Activated T-helper 1 cell treated with anti-CD3 and anti-CD28 coated beads, Interleukin-2, amount 50 U/mL, for 16 hours (primary cell): ENCODE data around the gene MCF2L2.
"Not testable (repeated sequence)": the region's sequence is repeated elsewhere in the genome, so short reads cannot be mapped to it uniquely, and the experiment has no call there.

Experiments
- DNase-seq, 2 donors: peaks; one replicate each; pipeline ENCODE4 v3.0.0-alpha.2; 2020; ENCODE audit warnings: low read depth in 1 of 2, low spot score in 1 of 2

MCF2L2 gene

GRCh38 chr3:183443395-183444385 lies 15.3 kb upstream of the MCF2L2 start:
- DNase-seq: no peak

GRCh38 chr3:183442994-183443393 lies 14.6 kb upstream of the MCF2L2 start:
- DNase-seq: no peak

DNA sequence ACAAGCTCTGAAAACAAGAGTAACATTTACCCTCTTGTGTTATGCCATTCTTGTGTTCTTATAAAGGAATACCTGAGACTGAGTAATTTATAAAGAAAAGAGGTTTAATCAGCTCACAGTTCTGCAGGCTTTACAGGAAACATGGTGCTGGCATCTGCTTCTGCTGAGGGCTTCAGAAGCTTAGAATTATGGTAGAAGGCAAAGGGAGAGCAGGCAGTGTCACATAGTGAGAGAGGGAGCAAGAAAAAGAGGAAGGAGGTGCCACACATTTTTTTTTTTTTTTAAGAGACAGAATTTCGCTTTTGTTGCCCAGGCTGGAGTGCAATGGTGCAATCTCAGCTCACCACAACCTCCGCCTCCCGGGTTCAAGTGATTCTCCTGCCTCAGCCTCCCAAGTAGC lies 12.1 kb upstream of the MCF2L2 start:
- not testable (repeated sequence) for DNase-seq

GRCh38 chr3:183439515-183439914 lies 11.1 kb upstream of the MCF2L2 start:
- DNase-seq: no peak

GRCh38 chr3:183438735-183439134 lies 10.3 kb upstream of the MCF2L2 start:
- no peak for DNase-seq

DNA sequence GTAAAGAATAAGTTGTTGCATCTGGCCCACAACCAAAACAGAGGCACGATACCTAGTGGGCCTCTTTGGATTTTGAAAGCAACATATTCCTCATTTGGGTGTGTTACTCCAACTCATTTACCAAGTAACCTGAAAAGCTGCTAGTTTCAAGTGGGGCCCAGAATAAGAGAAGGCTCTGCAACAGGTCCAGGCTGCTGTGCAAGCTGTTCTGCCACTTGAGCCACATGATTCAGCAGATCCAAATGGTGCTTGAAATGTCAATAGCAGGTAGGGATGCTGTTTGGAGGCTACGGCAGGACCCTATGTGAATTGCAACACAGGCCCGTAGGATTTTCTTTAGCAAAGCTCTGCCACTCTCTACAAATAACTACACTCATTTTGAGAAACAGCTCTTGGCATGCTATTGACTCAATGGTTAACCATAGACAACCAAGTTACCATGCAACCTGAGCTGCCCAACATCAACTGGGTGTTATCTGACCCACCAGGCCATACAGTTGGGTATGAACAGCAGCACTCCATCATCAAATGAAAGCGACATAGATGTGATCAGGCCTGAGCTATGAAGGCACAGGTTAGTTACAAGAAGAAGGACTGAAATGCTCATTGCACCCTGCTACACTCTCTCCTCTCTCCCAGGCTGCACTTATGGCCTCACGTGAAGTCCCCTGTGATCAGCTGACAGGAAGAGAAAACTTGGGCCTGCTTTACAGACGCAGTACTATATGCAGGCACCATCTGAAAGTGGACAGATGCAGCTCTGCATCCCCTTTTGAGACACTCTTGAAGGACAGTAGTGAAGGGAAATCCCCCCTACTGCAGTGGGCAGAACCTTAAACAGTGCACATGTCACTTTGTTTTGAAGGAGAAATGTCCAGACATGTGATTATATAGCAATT lies 9.5 kb upstream of the MCF2L2 start:
- no peak for DNase-seq

- no peak for DNase-seq
Measured at GRCh38 chr3:183437061-183437460, 8.6 kb upstream of the MCF2L2 start.

DNA sequence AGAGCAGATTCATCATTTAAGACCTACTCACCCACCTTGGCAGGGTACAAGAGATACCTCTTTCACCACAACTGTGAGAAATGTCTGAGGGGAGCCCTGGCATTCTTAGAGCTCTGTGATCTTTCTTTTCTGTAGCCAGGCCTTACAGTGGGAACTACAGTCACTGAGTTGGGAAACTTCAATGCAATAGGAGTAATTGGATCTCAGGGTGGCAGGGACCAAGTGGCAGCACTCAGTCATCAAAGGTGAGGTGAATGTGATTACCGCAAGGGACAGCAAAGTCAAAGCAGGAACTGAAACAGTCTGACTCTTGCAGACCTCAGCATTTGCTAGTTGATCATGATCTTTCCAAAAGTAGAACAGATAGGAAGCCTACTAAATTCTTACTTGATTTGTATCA lies 7.2 kb upstream of the MCF2L2 start:
- DNase-seq: no peak

GRCh38 chr3:183434992-183435391 lies 6.6 kb upstream of the MCF2L2 start:
- no peak for DNase-seq

DNA sequence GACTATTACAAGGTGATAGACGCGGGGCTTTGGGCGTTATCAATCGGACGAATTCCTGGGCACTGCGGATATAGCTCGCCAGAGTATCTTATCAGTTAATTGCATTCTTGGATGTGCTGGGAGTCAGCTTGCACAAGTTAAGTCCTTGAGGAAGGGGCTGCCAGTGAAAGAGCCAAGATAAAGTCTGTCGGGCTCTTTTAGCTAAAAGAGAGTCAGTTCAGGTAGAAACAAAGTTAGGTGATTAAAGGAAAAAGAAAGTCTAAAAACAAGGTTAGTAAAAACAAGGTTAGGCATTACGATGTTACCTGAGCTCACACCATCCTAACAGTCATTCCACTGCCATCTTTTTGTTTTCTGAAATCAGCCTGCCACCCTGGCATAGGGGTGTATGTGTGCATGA lies 6.1 kb upstream of the MCF2L2 start:
- no peak for DNase-seq

DNA sequence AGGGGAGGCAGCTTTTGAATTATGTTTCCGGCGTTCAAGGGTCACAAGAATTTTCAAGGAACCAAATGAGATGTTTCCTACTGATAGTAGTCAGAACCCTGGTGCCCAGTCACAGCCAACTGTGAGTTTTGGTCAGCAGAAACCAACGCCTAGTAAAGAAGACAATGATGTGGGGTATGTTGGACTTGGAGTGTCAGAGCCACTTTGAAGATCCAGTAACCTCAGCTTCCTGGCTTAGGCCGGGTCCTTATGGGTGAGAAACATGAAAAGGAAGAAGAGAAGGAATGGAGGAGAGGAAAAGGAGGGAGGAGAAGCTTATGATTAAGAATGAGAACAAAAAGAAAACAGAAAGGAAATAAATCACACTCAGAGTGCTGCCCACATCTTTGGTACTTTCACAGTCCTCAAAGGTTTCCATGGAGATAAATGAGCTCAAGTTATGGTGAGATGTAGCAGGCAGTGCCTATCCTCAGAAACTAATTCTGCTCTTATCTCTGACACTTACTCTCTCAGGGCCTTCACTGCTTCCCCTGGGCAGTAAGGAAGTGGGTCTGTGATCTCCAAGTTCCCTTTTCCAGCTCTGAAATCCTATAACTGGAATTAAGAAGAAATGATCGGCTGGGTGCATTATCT lies 2.0 kb upstream of the MCF2L2 start:
- no peak for DNase-seq

DNA sequence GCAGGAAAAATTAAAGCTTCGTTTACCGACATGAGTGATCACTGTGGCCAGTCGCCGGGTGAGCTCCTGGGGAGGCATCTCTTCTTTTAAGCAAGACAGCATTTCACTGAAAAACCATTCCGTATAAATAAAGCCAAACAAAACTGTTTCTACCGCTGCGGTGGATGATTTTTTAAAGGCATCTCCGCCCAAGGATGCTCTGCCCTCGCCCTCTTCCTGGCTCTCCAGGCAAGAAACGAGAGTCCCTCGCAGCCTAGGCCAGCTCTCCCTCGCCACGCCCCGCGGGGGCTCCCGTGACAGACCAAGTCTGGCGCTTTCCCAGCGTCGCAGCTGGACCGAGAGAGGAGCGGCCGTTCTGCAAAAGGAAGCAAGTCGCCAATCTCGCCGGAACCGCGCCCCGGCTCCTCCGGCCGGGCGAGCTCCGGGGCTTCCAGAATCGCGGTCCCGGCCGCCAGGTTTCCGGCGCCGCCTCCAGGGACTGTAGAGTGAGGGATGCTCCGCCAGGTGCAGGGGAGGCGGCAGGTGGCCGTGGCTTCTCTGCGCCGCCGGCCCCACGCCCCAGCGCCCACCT lies 458 bp downstream of the MCF2L2 start:
- no peak for DNase-seq

DNA sequence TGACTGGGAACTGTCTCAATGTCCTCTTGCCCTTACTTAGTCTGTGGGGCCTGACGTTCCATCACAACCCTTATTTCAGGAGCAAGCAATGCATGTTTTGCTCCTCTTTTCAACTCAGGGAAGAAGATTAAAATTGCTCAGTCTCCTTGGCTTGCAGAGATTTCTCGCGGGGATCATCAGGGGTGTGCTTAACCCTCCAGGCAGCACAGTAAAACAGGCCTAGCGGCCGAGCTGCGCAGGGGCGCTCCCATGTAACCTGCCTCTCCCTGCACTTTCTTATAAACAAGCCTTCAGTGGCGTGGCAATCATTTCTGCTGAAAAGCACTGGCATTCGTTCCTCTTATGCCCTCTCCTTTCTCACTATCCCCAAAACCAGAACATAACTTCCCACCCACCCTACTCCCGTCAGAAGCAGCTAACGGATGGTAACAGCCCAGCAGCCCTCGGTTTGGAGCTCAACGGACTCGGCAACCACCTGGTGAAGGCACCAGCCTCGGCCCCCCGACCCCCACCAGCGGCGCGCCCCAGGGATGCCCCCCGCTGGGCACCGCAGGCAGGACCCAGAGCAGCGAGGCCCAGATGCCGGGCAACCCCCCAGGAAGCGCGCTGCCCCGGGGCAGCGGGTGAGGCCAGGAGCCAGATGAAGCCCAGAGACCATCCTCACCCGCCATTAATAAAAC lies 1.1 kb downstream of the MCF2L2 start:
- DNase-seq: no peak

DNA sequence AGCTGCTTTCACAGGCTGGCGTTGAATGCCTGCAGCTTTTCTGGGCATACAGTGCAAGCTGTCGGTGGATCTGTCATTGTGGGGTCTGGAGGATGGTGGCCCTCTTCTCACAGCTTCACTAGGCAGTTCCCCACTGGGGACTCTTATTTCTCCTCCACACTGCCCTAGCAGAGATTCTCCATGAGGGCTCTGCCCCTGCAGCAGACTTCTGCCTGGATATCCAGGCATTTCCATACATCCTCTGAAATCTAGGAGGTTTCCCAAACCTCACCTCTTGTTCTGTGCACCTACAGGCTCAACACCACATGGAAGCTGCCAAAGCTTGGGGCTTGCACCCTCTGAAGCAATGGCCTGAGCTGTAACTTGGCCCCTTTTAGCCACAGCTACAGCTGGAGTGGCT lies 9.6 kb downstream of the MCF2L2 start:
- not testable (repeated sequence) for DNase-seq

GRCh38 chr3:183411216-183411922 lies 17.1 kb downstream of the MCF2L2 start:
- DNase-seq: no peak

DNA sequence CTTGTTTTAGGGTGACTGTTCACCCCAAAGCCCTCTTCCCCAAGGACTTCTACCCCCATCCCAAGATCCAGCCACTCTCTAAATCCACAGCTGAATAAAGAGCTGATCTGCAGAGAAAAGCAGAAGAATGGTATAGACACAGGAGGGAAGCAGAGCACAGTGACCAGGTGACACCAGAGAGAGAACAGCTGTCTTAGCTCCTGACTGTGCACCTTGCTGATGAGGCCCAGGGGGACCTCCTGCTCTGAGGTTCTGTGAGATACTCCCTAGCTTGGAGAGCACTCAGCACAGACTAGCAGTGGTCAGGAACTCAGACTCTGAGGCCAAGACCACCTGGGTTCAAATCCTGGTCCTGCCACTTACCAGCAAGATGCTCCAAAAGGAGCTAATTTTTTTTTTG lies 17.7 kb downstream of the MCF2L2 start:
- no peak for DNase-seq

GRCh38 chr3:183410280-183410679 lies 18.1 kb downstream of the MCF2L2 start:
- no peak for DNase-seq

- DNase-seq: no peak
Measured at GRCh38 chr3:183409219-183409618, 19.2 kb downstream of the MCF2L2 start.

DNA sequence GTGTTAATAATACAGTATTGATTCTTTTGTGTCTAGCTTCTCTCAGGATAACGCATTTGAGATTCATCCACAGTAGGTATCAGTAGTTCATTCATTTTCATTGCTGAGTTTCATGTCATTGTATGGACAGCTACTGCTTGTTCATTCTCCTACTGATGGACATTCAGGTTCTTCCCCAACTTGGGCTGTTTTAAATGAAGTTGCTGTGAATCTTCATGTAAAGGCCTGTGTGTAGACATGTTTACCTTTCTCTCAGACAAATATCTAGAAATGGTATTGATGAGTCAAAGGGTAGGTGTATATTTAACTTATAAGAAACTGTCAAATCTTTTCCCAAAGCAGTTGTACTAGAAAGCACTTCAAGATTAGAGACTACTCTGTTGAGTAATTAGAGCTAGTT lies 26.7 kb downstream of the MCF2L2 start:
- no peak for DNase-seq

GRCh38 chr3:183400352-183400751 lies 28.1 kb downstream of the MCF2L2 start:
- DNase-seq: no peak
